HG03097 (cell line): ENCODE measurements around the gene CLIC4.
"Not testable (repeated sequence)": the region's sequence is repeated elsewhere in the genome, so short reads cannot be mapped to it uniquely, and the experiment has no call there.

Experiments used
- ATAC-seq: cut with Tn5 transposase; IDR thresholded peaks from one replicate; pipeline ENCODE4 v1.9.1; 2021; ENCODE audit not compliant: unreplicated experiment, low FRiP score

CLIC4 gene

GRCh38 chr1:24717887-24718650 is 27.2 kb upstream of the CLIC4 start:
- no peak for ATAC-seq

- ATAC-seq, result no peak
Observed at GRCh38 chr1:24720152-24720551, 25.1 kb upstream of the CLIC4 start.

- no peak for ATAC-seq
Observed at GRCh38 chr1:24721533-24721932, 23.7 kb upstream of the CLIC4 start.

DNA sequence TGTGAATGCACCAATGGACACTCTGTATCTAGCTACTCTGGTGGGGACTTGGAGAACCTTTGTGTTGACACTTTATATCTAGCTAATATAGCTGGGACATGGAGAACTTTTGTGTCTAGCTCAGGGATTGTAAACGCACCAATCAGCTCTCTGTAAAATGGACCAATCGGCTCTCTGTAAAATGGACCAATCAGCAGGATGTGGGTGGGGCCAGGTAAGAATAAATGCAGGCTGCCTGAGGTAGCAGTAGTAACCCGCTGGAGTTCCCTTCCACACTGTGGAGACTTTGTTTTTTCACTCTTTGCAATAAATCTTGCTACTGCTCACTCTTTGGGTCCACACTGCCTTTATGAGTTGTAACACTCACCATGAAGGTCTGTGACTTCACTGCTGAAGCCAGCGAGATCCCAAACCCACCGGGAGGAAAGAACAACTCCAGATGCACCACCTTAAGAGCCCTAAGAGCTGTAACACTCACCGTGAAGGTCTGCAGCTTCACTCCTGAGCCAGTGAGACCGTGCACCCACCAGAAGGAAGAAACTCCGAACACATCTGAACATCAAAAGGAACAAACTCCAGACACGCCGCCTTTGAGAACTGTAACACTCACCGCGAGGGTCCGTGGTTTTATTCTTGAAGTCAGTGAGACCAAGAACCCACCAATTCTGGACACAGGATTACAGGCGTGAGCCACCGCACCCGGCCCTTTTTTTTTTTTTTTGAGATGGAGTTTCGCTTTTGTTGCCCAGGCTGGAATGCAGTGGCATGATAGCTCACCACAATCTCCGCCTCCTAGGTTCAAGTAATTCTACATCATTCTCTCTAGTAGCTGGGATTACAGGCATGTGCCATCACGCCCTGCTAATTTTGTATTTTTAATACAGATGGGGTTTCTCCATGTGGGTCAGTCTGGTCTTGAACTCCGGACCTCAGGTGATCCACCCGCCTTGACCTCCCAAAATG is 22.9 kb upstream of the CLIC4 start:
- ATAC-seq, result not testable (repeated sequence)

DNA sequence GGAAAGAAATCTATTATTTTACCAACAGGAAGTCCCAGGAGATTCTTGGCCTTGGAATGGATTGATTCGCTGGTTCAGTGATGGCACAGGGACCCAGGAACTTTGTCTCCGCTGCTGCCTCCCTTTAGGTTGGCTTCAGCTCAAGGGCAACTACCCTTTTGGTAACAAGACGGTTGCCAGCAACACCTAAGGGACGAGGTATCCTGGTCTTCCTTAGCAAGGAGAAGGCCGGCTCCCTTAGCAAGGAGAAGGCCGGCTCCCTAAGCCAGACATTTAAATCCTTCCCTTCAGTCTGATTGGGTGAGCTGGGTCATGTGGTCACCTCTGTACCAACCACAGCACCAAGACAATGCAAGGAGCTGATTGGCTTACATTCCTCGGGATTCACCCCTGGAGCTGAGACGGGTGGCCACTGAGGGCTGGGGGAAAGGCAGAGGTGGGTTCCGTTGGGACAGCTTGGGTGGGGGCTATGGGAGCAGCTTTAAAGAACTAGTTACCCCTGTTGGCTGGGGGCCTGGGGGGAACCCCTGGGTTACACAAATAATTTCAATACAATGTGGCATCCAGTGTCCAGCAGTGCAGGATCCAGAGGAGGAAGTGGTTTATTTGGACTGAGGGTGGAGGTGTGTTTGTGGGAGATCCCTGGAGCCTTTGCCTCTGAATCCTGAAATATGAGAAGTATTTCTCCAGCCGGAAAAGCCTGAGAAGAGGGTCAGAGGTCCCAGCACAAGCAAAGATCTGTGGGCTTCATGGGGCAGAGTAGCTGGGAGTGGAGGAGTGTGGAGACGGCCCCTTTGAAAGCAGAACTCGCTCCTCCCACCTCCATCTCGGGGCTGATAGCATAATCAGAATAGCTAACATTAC is 20.7 kb upstream of the CLIC4 start:
- ATAC-seq, result no peak

- ATAC-seq, result no peak
Observed at GRCh38 chr1:24725209-24725651, 20.0 kb upstream of the CLIC4 start.

DNA sequence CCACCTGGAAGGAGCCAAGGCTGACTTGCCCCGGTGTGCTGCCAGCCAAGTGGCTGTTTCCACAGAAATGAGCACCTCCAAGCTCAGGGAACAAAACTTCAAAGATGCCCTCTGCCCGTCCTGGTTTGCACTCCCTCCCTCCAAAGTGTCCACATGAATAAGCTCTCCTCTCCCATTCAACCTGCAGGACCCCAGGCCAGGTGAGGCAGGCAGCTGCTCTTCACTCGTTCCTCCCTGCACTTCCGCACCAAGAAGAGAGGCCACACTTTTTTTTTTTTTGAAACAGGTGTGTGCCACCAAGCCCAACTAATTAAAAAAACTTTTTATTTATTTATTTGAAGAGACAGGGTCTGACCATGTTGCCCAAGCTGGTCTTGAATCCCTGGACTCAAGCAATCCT is 18.5 kb upstream of the CLIC4 start:
- no peak for ATAC-seq

GRCh38 chr1:24727501-24728216 is 17.6 kb upstream of the CLIC4 start:
- ATAC-seq, result peak; percentile 57

DNA sequence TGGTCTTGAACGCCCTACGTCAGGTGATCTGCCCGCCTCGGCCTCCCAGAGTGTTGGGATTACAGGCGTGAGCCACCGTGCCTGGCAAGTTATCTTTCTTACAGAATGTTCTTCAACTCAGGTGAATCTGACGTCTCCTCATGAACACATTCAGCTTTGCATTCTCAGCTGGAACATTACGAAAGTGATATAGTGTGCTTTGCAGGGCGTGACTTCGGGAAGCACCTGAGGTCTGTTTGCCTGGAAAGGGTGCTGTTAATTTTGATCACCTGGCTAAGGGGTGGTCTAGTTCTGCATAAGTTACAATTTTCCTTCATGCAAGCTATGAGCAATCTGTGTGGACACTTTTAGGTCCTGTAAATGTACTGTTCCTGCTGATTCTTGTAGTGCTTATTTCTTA is 16.3 kb upstream of the CLIC4 start:
- no peak for ATAC-seq

- no peak for ATAC-seq
Observed at GRCh38 chr1:24732186-24732885, 12.9 kb upstream of the CLIC4 start.

DNA sequence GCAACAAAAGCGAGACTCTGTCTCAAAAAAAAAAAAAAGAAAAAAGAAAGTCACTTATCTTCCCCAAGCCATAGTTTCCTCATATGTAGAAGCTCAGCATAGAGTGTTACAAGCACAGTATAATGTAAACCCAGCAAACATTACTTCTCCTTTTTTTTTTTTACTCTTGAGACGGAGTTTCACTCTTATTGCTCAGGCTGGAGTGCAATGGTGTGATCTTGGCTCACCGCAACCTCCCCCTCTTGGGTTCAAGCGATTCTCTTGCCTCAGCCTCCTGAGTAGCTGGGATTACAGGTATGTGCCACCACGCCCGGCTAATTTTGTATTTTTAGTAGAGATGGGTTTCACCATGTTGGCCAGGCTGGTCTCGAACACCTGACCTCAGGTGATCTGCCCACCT is 11.9 kb upstream of the CLIC4 start:
- ATAC-seq, result not testable (repeated sequence)

DNA sequence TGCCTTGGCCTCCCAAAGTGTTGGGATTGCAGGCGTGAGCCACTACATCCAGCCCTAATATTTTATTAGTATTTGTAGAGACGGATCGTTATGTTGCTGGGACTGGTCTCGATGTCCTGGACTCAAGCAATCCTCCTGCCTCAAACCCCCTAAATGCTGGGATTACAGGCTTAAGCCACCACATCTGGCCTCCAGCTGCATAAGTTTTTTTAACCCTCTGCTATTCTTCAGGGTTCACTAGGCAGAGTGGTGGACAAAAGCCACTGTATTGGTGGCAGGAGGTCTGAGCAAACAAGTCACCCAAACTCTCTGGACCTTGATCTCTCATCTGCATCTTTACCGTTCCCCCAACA is 10.1 kb upstream of the CLIC4 start:
- ATAC-seq, result no peak

- no peak for ATAC-seq
Observed at GRCh38 chr1:24735509-24736375, 9.5 kb upstream of the CLIC4 start.

GRCh38 chr1:24737368-24738117 is 7.7 kb upstream of the CLIC4 start:
- no peak for ATAC-seq

- ATAC-seq, result no peak
Observed at GRCh38 chr1:24739241-24739640, 6.0 kb upstream of the CLIC4 start.

DNA sequence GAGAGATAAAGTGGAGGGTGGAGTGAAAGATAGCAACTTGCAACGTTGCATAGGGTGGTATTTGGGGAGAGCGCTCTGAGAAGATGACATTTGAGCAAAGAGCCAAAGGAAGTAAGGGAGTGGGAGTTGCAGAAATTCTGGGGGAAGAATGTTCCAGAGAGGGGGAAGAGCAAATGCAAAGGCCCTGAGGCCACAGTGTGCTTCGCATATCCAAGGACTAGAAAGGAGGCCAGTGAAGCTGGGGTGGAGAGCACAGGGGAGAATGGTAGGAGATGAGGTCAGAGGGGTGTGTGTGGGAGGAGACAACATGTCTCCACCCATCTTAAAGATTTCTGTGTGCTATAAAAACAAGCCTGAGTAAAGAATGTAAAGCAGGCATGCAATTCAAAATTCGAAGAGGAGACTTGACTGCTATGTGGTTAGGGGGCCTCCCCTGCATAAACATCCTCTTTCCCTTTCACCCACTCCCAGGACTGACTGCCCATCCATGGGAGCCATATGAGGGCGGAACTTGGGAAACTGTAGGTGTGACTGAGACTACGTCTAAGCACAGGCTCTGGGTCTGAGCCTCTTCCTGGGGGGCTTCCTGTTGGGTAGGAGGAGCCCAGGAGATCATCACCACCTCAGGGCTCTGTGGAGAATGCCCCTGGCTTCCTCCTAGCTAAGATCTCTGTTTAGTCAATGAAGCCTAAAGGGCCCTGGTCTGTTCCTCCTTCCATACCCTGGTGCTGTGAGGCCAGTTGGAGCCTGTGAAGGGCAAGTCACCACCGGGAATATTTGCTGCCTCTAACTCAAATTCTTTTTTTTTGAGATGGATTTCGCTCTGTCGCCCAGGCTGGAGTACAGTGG is 2.9 kb upstream of the CLIC4 start:
- ATAC-seq, result no peak
